HG02759 (cell line): Measurements from ENCODE around the gene FLRT1.

Experiments used
- ATAC-seq: cut with Tn5 transposase; IDR thresholded peaks from one replicate; pipeline ENCODE4 v1.9.1; 2021; ENCODE audit warnings: mild to moderate bottlenecking, moderate library complexity; ENCODE audit not compliant: unreplicated experiment

Gene FLRT1, protein sequence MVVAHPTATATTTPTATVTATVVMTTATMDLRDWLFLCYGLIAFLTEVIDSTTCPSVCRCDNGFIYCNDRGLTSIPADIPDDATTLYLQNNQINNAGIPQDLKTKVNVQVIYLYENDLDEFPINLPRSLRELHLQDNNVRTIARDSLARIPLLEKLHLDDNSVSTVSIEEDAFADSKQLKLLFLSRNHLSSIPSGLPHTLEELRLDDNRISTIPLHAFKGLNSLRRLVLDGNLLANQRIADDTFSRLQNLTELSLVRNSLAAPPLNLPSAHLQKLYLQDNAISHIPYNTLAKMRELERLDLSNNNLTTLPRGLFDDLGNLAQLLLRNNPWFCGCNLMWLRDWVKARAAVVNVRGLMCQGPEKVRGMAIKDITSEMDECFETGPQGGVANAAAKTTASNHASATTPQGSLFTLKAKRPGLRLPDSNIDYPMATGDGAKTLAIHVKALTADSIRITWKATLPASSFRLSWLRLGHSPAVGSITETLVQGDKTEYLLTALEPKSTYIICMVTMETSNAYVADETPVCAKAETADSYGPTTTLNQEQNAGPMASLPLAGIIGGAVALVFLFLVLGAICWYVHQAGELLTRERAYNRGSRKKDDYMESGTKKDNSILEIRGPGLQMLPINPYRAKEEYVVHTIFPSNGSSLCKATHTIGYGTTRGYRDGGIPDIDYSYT

DNA sequence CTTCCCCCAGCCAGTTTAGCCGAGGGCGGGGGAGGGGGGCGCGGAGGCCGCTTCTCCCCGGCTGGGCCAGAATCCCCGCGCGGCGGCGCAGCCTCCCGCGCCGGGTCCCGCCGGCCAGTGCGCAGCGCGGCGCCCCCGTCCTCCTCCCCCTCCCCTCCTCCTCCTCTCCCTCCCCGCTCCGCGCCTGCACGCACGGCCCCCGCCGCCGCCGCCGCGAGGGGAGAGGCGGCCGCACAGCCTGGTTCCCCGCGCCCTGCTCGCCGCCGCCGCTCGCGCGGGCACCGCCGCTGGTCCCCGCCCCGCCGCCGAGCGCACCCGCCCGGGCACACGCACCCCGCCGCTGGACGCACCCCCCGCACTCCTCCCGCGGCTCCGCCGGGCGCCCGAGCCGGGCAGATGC is at the start of gene FLRT1:
FLRT1 (plus strand) TSS at position 356 of the 400 bp plus-strand sequence. CDS start 80,337 bp downstream, outside the sequence.
- ATAC-seq, result no peak

DNA sequence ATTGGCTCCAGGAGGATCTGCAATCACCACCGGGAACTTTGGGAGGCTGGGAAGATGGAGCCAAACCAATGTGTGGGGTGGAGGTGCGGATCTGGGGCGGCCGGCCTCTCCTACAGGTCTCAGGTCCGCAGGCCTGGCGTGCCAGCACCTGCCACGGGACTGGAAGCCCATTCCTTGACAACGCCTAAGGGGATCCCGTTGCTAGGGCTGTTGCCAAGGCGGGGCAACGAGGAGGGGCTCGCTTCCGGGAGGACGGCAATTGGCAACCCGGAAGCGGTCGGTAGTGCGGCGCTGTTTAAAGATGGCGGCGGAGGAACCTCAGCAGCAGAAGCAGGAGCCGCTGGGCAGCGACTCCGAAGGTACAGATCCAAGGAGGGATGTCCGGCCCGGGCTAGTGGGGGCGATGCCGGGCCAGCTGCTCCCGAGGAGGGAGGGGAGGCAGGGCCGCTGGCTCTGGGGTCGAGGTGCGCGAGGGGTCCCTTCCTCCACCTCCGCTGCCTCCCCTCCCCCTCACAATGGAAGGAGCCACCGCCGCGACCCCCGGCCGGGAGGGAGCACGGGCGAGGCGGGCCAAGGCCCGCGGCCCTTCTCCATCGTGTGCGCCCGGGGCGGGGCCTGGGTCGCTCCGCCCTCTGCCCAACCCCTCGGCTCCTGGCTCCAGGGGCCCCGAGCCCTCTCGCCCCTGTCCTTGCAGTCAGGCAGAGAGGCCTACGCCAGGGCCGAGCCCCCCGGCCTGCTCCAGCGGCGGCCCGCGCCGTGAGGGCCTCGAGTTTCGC is 49.4 kb upstream of the FLRT1 start, which contains the start of gene OTUB1:
OTUB1 (plus strand) TSS at position 283 of the 776 bp plus-strand sequence; CDS start at position 302, 19 bp downstream.
- peak; percentile 91 for ATAC-seq

DNA sequence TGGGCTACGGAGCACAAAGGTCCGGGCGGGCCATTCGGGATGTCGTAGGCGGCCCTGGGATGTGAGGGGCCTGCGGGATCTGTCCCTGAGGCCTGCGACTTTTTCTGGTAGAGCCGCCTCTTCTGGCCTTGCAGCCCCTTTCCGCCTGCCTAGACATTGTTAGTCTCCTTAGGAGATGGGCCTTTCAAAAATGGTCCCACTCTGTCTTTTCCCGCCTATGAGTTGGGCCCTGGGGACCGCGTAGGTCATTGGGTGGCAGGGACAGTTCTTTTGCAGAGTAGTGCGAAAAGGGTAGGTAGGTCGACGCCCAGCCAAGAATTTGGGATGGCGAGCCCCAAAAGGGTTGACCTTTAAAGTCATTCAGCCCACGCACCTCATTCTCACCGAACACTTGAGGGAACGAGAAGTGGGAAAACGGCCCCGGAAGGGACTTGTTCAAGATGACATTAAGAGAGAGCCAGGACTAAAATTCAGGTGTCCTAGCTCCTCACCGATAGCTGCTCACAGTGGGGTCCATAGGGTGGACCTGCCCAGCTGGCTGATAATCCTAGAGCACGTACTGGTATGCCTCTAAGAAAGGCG is 48.7 kb upstream of the FLRT1 start:
- no peak for ATAC-seq

DNA sequence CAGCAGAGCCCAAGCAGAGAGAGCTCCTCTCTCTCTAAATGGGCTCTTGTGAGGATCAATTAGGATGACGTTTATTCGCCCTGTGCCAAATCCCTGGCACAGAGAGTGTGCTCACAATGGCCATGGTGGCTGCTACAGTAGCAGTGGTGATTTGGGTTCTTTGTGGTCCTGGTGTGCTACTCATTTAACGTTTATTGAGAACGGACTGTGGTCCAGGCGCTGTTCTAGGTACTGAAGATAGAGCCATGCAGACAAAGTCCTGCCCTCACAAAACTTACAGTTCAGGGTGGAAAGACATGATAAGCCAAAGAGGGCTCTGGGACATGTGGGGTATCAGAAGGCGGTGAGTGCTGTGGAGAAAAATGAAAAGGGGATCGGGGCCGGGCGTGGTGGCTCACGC is 44.2 kb upstream of the FLRT1 start:
- ATAC-seq, result no peak

DNA sequence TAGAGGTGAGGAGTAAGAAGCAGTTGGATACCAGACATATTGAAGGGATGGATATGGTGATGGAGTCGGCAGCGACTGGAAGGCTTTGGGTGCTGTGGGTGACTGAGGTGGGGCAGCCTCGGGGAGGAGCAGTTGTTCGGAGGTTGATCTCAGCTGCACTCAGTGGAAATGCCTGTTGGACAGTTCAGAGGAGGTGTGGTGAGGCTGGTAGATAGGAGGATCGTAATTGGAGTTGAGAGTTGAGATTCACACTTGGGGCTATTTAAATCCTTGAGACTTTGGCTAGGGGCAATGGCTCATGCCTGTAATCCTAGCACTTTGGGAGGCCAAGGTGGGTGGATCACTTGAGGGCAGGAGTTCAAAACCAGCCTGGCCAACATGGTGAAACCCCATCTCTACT is 42.6 kb upstream of the FLRT1 start:
- no peak for ATAC-seq

DNA sequence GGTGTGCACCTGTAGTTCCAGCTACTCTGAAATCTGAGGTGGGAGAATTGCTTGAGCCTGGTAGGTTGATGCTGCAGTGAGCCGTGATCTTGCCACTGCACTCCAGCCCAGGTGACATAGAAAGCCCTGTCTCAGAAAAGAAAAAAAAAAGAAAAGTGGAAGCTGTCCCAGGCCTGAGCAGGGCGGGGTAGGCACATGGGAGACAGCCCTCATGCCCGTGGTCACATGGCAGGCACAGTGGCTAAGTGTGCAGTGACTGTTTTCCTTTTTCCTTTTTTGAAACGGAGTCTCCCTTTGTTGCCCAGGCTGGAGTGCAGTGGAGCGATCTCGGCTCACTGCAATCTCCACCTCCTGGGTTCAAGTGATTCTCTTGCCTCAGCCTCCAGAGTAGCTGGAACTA is 41.7 kb upstream of the FLRT1 start:
- no peak for ATAC-seq

DNA sequence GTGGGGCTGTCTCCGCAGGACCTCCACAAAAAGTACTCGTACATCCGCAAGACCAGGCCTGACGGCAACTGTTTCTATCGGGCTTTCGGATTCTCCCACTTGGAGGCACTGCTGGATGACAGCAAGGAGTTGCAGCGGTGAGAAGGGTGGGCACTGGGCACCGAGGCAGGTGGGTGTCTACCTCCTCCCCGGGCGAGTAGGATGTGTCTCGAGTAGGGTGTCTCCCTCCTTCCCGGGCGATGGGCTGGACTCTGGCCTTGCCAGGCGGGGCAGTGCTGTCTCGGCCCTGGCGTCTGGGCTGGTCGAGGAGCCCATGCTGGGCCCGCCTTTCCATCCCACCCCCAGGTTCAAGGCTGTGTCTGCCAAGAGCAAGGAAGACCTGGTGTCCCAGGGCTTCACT is 39.2 kb upstream of the FLRT1 start:
- no peak for ATAC-seq

DNA sequence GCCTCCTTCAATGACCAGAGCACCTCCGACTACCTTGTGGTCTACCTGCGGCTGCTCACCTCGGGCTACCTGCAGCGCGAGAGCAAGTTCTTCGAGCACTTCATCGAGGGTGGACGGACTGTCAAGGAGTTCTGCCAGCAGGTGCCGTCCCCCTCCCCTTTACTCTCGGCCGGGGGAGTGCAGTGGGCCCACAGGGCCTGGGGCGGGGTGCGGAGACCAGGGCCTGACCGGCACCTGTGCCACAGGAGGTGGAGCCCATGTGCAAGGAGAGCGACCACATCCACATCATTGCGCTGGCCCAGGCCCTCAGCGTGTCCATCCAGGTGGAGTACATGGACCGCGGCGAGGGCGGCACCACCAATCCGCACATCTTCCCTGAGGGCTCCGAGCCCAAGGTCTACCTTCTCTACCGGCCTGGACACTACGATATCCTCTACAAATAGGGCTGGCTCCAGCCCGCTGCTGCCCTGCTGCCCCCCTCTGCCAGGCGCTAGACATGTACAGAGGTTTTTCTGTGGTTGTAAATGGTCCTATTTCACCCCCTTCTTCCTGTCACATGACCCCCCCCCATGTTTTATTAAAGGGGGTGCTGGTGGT is 38.5 kb upstream of the FLRT1 start:
- no peak for ATAC-seq

DNA sequence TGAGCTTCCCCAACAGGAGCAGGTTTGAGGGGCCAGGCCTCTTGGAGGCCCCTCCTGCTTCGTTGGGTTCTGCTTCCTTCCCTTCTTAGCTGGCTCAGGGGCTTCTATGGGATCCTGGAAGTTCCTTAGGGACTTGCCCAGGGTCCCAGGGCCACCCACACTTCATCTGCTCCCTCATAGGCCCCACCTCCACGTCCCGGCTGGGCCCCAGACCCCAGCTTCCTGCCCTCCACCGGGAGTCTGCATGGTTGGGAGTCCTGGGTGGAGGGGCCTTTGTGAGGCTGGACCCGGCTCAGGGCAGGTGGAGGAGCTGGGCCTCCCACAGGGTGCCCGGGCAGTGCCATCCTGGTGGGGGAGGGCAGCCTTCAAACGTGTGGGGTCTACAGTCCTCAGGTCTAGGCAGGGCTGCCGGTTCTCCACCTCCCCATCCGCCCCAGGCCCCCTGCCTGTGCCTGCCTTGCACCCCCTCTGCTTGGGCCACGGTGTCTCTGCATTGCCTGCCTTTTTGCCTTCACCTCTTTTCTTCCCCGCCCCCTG is 37.9 kb upstream of the FLRT1 start:
- ATAC-seq, result no peak

DNA sequence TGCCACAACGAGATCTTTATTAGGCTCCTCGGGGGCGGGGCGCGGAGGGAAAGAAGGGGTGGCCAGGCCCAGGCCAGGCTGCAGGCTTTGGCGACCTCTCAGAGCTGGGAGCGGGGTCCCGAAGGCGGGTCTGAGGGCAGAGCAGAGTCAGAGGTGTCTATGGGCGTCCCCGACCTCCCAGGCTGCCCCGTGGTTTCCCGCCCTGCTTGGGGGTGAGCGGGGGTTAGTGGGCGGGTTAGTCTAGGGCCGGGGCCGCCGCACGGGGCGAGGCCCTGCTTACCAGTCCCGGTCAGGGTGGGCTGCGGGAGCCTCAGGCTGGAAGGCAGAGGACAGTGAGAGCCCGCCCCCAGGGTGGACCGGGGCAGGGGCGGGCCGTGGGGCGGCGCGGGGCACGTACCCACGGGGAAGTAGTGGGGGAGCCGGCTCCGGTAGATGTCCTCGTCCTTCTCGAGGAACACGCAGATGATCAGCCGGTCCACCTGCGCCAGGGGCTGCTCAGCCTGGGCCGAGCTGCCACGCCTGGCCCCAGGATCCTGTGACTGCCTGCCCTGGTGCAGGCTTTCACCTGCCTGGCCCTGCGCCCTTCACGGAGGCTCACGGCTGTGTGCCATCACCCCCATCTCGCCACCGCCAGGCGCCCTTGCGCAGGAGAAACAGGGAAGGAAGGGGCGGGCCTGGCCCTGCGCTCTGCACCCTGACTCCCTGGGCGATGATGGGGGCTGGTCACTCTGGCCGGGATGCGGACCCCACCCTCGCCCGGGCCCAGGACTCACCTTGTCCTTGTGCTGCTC is 37.0 kb upstream of the FLRT1 start:
- peak; percentile 25 for ATAC-seq

DNA sequence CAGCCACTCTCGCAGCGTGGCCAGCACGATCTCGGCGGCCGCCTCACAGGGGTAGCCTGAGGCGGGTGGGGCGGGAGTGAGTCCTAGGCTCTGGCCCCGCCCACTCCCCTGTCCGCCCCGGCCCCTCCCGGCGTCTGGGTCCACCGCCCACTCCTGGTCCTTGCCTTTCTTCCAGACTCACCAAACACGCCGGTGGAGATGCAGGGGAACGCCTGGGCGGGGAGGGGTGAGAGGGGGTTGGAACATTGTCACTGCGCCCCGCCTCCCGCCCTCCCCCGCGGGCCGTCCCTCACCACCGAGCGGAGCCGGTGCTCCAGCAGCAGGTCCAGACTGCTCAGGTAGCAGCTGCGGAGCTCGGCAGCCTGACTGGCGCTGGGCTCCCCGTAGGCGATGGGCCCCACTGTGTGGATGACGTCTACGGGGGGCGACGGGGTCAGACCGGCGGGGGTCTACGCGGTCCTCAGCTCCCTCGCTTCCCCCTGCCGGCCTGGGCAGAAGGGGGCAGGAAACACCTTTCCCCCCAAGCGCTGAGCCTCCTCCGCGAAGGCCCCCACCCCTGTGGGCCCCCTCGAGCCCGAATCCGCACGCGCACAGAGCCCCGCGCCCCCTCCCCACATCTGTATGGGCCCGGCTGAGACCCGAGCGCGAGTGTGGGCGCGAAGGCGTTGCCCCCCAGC is 36.2 kb upstream of the FLRT1 start:
- ATAC-seq, result peak; percentile 41

DNA sequence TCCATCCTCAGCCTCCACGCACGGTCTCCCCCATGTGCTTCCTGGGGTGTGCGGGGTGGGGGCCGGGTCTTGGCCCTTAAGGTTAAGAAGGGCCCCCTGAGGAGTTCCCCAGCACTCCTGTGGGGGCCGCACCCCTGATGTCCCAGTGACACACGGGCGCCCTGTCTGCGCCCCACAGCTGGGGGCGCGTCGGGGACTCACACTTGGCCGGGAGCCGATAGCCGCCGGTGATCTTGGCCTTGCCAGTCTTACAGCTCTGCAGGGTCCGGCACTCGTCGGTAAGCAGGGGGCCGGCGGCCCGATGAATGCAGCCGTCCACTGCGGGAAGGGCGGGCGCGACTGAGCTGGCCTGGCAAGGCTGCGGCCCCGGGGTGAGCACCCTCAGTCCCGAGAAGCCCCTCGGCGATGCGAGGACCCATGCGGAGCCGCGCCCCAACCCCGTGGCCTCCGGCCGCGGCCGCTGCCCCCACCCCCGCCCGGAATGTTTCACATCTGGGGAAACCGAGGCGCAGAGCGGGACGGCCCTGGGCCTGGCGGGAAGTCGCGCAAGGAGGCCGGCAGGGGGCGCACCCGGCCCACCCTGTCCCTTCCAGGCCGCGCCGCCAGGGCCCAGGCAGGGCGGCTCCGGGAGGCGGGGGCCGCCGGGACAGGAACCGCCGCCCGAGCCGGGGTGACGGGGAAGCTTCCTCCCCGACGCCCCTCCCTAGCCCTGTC is 35.5 kb upstream of the FLRT1 start:
- peak; percentile 72 for ATAC-seq

DNA sequence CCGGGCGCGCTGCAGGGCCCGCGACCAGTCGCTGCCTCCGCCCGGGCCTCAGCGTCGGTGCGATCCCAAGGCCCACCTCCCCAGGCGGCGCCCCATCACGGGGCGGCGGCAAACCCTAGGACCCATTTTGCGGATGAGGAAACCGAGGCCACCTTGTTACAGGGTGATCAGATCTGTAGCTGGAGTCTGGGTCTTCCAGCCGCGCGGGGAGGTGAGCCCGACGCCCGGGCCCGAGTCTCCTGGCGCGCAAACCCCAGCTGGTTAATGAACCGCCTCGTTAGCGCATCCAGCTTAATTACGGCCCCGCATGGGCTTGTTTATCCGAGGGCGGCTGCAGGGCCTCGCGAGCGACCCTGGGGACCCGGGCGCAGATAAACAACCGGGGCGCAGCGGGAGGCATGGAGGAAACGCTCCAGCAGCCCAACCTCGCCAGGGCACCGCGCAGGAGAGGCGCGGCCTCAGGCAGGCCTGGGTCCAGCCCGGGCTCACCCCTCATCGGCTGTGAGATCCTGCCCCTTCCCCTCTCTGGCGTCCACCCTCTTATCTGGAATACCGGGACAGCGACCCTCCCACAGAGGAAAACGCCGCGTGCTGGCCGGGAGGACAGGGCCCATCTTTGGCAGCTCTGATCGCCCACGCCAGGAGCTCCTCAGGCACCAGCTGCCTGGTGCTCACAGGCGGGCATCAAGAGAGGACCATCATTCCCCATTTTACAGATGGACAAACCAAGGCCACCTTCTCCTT is 34.8 kb upstream of the FLRT1 start:
- ATAC-seq, result no peak

DNA sequence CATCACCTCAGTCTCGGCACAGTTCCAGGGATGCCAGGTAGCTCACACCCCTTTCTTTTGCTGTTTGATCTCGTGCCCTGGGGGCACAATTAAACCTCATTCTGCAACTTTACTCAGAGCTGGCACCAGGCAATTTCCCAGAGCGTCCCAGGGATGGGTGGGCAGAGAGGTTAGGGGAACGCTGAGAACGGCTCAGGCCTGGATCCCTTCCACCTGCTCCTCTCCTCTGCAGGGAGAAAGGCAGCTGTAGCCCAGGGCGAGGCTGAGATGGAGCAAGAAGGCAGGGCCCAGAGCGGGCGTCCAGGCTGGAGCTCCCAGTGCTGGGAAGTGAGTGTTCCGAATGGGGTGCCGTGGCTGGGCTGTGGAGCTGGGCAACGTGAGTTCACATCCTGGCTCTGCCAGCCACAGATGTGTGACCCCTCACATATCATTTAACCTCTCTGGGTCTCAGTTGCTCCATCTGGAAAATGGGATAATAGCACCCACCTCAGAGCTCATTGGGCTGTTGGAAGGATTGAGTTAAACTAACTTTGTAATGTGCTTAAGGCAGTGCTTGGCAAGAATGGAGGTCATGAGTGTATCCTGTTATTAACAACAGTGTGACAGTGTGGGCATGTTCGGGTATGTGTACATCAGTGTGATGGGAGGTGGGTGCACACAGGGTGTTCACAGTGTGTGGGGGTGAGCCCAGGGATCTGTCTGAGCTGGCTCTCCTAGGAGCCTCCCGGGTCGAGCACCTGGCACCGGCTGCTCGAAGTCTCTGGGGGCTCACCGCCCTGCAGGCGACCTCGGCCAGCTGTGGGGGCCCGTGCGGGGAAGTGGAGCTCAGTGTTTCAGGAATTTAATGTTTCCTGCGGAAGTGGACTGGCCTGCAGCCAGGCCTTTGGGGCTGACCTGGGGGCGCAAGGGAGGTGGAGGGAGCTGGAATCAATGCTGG is 34.0 kb upstream of the FLRT1 start:
- ATAC-seq, result no peak

DNA sequence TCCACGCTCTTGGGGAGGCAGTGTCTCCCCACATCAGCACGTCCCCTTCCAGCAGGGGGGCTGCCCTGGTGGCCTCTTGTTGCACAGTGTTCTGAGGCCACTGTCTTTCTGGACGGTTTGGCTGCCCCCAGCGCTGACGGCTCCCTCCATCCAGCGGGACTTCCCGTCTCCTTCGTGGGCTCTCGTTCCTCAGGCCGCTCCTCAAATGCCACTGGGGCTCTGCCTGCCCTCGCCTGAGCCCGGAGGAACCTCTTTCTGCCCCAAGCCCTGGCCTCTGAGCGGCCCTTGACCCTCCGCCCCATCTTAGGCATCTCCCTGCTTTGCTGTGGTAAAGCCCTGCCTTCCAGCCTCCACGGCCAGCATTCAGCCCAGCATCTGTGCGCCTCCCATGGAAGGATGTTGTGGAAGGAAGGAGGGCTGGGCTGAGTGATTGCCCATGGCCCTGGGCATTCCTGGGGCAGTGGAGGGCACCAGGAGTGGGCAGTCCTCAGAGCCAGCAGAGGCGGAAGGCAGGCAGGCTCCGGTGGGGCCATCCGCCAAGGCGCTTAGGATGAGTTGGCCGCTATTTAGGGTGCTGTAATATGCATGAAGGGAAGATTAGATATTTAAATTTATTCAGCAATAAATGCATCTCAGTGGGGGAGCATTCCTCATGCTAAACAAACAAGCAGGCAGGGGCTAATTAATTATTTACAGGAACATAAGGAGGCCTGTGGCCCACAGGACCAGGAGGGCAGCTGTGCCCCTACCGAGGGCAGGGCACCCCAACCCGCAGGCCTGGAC is 31.7 kb upstream of the FLRT1 start:
- no peak for ATAC-seq

DNA sequence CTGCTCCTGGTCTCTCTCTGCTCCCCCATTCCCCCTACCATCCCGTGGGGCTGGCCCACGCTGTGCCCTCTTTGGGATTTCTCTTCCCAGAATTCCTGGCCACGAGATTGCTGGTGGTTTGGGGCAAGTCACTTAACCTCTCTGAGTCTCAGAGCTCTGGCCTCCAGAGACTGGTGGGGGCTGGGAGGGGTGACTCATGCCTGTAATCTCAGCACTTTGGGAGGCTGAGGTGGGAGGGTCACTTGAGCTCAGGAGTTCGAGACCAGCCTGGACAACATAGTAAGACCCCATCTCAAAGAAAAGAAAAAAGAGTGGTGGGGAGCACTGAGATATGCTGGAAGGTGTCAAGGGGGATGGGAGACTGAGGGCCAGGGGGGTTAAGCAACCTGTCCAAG is 31.1 kb upstream of the FLRT1 start:
- ATAC-seq, result no peak
